ENCODE data around the gene TBX5.

TBX5 gene

GRCh38 chr12:114414031-114414865 is 8.3 kb upstream of the TBX5 start:
- Mint-ChIP-seq H3K36me3 (ENCODE audit: low read depth) (no peaks in the 10 kb centered on the region), H3K27ac (no peak overlapping the region), H3K4me3 (no peak overlapping the region), H3K27me3 (ENCODE audit: low read depth, poor library complexity) (peaks cover 100% of the 10 kb centered on the region), H3K9me3 (no peaks in the 10 kb centered on the region), H3K4me1 (no peaks in the 10 kb centered on the region)
- no peak for DNase-seq
- TF ChIP-seq CTCF (IDR thresholded peaks at IDR 0.05): no peak

DNA sequence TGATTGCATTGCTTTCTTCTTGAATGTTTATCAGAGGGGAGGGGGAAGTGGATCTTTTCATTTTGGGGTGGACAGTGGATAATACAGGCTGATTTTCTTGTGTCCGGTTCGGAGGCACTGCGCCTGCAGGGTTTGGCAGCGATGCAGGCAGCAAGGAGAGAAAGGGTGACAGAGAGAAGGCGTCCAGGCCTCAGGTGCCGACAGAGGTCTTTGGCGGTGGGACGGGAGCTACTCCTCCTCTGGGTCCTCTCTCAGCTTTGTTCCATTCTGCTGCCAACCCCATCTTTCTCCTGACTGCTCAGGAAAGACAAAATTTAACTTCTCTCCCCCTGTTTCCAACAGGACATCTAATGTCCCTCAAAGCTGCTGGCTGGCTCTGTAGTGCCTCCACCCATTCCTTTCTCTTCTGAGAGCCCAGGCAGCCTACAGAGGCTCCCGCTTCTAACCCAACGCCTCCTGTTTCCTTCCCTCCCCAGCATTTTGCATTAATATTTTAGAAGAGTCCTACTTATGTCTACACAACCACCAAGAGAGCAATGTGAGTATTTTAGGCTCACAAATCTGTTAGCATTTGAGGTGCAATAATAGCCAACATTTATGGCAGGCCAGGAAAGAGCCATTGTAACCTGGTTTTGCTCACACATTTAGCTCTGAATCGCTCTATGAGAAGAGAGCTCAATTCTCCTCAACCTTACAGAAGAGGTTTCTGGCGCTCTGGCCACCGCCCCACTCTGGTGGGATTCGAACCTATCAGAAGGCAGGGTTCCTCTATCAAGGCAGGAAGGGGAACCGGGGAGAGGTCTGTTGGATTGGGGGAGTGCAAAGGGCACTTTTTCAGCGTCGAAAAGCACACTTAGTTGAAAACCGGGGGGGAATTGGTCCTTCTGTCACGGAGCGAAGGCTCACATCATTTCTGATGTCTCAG is 7.1 kb upstream of the TBX5 start:
- TF ChIP-seq CTCF (IDR thresholded peaks at IDR 0.05): no peak
- Mint-ChIP-seq H3K27ac (no peak overlapping the region), H3K4me3 (no peak overlapping the region), H3K27me3 (ENCODE audit: low read depth, poor library complexity) (peaks cover 100% of the 10 kb centered on the region), H3K9me3 (no peaks in the 10 kb centered on the region), H3K4me1 (no peaks in the 10 kb centered on the region), H3K36me3 (ENCODE audit: low read depth) (no peaks in the 10 kb centered on the region)
- no peak for DNase-seq

DNA sequence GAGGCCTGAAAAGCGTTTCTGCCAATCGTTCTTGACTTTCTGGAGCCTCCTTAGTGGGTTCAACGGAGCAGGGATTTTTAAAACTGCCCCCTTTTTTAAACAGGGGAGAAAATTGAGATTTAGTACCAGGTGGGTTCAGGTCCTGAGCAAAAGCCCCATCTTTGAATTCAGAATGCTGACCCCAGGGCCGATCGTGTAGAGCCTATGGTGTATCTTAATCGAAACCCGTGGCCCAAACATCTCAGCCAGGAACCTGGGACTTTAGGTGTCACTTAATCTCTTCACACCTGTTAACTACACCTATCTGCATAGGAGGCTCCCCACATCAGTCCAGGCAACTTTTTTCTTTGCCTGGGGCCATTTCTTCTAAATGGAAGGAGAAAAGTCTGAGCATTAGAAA is 6.4 kb upstream of the TBX5 start:
- Mint-ChIP-seq H3K27ac (no peak overlapping the region), H3K9me3 (no peaks in the 10 kb centered on the region), H3K4me1 (no peaks in the 10 kb centered on the region), H3K4me3 (no peak overlapping the region), H3K27me3 (ENCODE audit: low read depth, poor library complexity) (peaks cover 100% of the 10 kb centered on the region), H3K36me3 (ENCODE audit: low read depth) (no peaks in the 10 kb centered on the region)
- no peak for DNase-seq
- no peak for TF ChIP-seq CTCF (IDR thresholded peaks at IDR 0.05)

- no peaks in the 10 kb centered on the region for H3K4me1 Mint-ChIP-seq
- H3K27ac Mint-ChIP-seq: no peak overlapping the region
- no peak for DNase-seq
- H3K27me3 Mint-ChIP-seq (ENCODE audit: low read depth, poor library complexity): peaks cover 100% of the 10 kb centered on the region
- H3K4me3 Mint-ChIP-seq: no peak overlapping the region
- H3K9me3 Mint-ChIP-seq: no peaks in the 10 kb centered on the region
- no peaks in the 10 kb centered on the region for H3K36me3 Mint-ChIP-seq (ENCODE audit: low read depth)
- no peak for TF ChIP-seq CTCF (IDR thresholded peaks at IDR 0.05)
These were observed 5.3 kb upstream of the TBX5 start for GRCh38 chr12:114411071-114411837.

- H3K36me3 Mint-ChIP-seq (ENCODE audit: low read depth): no peaks in the 10 kb centered on the region
- no peak for TF ChIP-seq CTCF (IDR thresholded peaks at IDR 0.05)
- H3K4me3 Mint-ChIP-seq: no peak overlapping the region
- DNase-seq: no peak
- peaks cover 4% of the 10 kb centered on the region for H3K4me1 Mint-ChIP-seq
- H3K27me3 Mint-ChIP-seq (ENCODE audit: low read depth, poor library complexity): peaks cover 100% of the 10 kb centered on the region
- H3K27ac Mint-ChIP-seq: no peak overlapping the region
- H3K9me3 Mint-ChIP-seq: no peaks in the 10 kb centered on the region
These were observed 4.1 kb upstream of the TBX5 start for GRCh38 chr12:114409852-114410600.
